NCI-H2107 treated with DMSO at 0.1 percent for 48 hours (cell line): ENCODE results near the gene GALNT12.

Experiments used
- DNase-seq: peaks from one replicate; lab custom pipeline; 2025; ENCODE audit not compliant: unreplicated experiment; lab: John Stamatoyannopoulos, UW

The GALNT12 gene

DNA sequence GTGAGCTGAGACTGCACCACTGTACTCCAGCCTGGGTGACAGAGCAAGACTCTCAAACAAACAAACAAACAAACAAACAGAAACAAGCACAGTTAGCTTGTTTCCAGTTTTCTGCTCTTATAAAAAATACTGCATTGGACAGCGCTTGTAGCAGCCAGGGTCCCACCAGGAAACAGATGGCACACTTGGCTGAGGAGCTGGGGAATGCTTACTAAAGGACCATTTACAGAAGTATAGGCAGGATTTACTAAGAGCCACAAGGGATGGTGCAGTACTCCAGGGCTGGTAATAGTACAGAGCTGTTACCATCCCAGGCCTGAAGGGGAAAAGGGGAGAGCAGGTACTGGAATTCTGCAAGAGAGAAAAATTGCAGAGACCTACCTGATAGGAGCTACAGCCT is 5.9 kb upstream of the GALNT12 start:
- DNase-seq: no peak

DNA sequence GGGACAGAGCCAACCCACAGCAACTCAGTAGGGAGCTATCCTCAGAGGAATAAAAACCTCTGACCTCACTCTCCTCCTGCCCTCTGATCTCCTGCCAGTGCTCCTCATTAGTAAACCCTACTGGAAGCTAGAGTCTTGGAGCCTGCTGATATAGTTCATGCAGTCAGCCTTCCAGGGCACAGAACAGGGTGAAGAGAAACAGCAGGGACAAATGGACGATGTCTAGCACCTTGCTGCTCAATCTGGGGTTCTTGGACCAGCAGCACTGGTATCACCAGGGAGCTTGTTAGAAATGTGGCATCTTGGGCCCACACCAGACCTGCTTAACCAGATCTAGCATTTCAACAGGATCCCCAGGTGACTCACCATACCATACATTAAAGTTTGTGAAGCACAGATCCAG is 5.5 kb upstream of the GALNT12 start:
- no peak for DNase-seq

- DNase-seq: no peak
Observed at GRCh38 chr9:98804083-98804482, 3.4 kb upstream of the GALNT12 start.

DNA sequence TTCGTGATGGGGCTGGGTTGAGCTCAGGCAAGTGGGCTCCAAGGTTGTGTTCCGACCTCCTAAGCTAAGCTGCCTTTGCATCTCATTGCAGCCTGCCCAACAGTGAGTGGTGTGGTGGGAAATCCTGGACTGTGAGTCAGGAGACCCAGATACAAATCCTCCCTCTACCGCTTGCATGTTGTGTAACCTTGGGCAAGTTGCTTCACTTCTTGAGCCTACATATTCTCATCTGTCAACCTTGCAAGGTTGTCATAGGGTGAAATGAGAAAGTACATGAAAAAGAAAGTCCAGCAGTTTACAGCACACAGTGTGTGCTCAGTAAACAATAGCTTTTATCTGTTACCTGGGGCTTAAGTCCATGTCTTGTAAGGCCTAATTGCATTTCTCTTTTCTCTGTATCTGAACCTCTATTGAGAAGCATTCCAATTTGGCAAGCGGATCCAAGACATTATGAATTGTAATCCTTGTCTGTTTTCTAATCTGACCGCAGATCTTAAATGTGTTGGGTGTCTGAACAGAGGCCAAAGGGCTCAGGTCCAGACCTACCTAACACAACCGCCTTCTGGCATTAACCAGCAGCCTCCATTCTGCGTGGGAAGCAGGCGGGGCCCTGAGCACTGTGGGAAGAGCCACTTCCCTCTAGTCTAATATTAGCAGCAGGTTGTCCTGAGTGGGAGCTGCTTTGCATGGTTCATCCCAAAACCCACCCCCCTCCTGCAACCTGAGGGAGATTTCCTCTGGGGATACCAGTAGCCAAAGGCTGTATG is 1.8 kb upstream of the GALNT12 start:
- DNase-seq: no peak

GRCh38 chr9:98806394-98807035 is 955 bp upstream of the GALNT12 start:
- DNase-seq: peak; percentile 12

- DNase-seq: no peak
Observed at GRCh38 chr9:98807814-98808195, 335 bp downstream of the GALNT12 start.

- DNase-seq: no peak
Observed at GRCh38 chr9:98808411-98808815, 943 bp downstream of the GALNT12 start.

- no peak for DNase-seq
Observed at GRCh38 chr9:98808875-98809274, 1.4 kb downstream of the GALNT12 start.

GRCh38 chr9:98809311-98810101 is 2.0 kb downstream of the GALNT12 start:
- no peak for DNase-seq

GRCh38 chr9:98810102-98810842 is 2.8 kb downstream of the GALNT12 start:
- no peak for DNase-seq

GRCh38 chr9:98811051-98811650 is 3.7 kb downstream of the GALNT12 start:
- no peak for DNase-seq

- DNase-seq: no peak
Observed at GRCh38 chr9:98815391-98815951, 8.0 kb downstream of the GALNT12 start.

DNA sequence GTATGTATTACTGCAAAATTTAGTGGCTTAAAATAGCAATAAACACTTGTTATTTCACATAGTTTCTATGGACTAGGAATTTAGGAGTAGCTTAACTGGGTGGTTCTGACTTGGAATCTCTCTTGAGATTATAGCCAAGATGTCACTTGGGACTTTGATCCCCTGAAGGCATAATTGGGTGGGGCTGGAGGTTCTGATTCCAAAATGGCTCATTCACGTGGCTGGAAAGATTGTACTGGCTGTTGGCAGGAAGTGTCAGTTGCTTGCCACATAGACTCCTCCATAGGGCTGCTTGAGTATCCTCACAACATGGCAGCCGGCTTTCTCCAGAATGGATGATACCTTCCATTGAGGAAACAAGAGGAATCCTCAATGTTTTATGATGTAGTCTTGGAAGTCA is 11.3 kb downstream of the GALNT12 start:
- no peak for DNase-seq

GRCh38 chr9:98819231-98819630 is 11.8 kb downstream of the GALNT12 start:
- no peak for DNase-seq

- DNase-seq: no peak
Observed at GRCh38 chr9:98821831-98822230, 14.4 kb downstream of the GALNT12 start.

DNA sequence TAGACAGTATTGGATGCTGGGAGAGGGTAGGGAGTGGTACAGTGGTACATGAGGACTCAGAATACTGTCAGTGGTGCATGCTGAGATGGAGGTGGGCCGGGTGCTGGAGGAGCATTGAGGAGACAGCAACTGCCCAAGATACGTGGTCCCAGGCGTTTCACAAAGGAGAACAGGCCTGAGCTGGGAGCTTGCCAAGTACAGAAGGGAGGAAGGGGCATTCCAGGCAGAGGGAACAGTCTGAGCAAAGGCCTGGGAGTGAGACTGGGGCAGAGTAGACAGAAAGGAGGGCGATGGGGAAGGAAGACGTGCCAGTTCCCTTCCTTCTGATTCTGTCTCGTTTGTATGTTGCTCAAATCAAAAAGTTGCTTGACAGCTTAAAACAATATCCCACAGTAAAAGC is 15.2 kb downstream of the GALNT12 start:
- no peak for DNase-seq

DNA sequence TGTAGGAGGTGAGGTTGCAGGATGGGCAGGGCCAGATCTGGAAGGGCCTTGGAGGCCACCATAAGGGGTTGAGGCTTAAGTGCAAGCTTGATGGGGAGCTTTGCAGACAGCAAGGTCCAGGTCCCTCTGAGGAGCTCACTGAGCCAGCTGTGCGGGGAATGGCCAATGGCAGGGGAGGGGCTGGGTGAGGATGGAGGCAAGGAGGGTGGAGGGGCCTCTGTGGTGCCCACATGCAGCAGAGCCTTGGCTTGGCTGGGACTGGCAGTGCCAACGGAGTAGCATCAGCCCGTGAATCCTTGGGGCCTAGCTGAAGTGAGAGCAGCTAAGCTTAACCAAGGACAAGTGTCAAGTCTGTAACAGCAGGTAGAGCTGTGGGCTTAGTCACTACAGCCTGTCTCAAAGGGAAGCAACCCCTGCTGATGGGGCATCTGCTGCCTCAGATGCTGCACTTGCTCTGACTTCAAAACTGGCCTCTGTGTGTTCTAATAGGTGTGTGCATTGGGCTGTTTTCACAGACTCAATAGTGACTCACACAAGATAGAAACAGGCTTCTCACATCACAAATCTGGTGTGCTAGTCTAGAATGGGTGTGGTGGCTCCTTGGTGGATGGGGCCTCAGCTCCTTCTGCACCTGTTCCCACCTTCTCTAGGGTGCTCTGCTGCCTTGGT is 16.3 kb downstream of the GALNT12 start:
- DNase-seq: no peak

DNA sequence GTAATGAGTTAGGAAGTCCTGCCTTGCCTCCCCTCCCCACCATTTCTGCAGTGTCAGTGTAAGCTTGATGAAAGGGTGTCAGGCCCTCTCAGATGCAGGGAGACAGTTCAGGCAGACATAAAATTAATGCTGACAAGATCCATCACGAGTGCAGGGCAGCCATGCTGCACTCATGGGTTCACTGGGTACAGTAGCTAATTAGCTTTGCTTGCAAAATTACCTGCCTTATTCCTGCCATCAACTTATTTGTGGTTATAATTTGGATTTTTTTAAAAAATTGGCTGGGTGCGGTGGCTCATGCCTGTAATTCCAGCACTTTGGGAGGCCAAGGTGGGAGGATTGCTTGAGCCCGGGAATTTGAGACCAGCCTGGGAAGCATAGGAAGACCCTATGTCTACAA is 17.9 kb downstream of the GALNT12 start:
- DNase-seq: no peak

GRCh38 chr9:98826716-98827115 is 19.2 kb downstream of the GALNT12 start:
- no peak for DNase-seq

- no peak for DNase-seq
Observed at GRCh38 chr9:98829766-98830165, 22.3 kb downstream of the GALNT12 start.
